CD1c-positive myeloid dendritic cell (primary cell): ENCODE data around the gene ABLIM1.

Experiments used
- DNase-seq: peaks from one replicate; pipeline ENCODE4 v3.0.0-alpha.2; 2016; ENCODE audit errors: extremely low spot score

ABLIM1 gene

GRCh38 chr10:114623661-114624294 lies 34.3 kb downstream of the ABLIM1 start:
- no peak for DNase-seq

GRCh38 chr10:114623155-114623554 lies 34.9 kb downstream of the ABLIM1 start:
- DNase-seq: no peak

- no peak for DNase-seq
These were observed 39.4 kb downstream of the ABLIM1 start for GRCh38 chr10:114618722-114619121.

- no peak for DNase-seq
These were observed 41.6 kb downstream of the ABLIM1 start for GRCh38 chr10:114616516-114616915.

GRCh38 chr10:114616103-114616502 lies 42.0 kb downstream of the ABLIM1 start:
- no peak for DNase-seq

GRCh38 chr10:114615600-114616007 lies 42.5 kb downstream of the ABLIM1 start:
- no peak for DNase-seq

DNA sequence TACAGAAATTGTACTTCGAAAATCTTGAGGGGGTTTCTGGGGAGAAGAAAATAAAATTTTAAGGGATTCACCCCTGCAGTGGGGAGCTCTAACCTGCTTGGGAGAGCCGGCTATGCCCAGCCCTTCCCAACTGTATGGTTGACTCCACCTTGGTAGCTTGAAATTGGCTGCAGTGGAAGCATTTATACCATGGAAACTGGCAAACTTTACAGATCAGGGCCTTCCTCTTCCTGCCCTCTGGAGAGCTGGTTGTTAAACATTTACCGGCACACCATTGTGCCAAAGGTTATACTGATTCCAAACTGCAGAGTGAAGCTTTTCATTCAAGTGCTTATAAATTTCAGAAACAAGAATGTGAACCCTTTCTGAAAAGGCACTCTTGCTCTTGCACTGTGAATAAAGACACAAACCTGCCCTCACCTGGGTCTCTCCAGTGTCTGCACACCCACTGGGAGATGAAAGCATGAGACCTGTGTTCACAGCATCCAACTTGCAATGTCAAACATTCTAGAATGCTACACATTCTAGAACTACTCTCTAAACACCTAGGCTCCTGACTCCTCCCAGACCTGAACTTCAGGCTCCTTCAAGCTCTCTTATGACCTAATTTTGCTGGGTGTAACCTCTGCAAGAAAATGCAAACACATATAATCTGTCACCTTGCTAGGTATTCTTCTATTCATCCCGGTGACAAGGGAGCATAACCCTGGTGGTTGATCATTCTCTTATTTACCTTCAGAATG lies 44.7 kb downstream of the ABLIM1 start:
- DNase-seq: no peak

- DNase-seq: no peak
These were observed 46.5 kb downstream of the ABLIM1 start for GRCh38 chr10:114611617-114612016.

- no peak for DNase-seq
These were observed 48.3 kb downstream of the ABLIM1 start for GRCh38 chr10:114609518-114610426.

DNA sequence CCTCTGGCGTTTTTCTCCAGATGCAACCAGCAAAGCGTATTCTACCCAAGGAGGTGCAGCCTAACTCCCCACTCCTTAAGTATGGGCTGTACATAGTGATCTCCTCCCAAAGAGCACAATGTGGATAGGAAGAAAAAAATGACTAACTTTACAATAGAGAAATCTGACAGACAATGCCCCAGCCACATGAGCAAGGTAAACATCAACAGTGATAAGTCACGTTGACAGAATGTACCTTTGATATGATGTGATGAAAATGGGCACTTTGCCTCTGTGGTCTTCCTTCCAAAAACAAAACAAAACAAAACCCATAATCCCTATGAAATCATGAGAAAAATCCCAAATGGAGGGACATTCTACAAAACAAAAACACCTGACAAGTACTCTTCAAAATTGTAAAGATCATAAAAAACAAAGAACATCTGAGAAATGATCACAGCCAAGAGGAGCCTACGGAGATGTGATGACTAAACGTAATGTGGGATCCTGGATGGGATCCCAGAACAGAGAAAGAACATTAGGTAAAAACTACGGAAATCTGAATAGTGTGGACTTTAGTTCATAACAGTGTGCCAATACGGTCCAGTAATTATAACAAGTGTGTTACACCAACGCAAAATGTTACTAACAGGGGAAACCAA lies 50.6 kb downstream of the ABLIM1 start:
- DNase-seq: no peak

- no peak for DNase-seq
These were observed 52.8 kb downstream of the ABLIM1 start for GRCh38 chr10:114605155-114605797.

- DNase-seq: no peak
These were observed 53.5 kb downstream of the ABLIM1 start for GRCh38 chr10:114604357-114605130.

- no peak for DNase-seq
These were observed 54.1 kb downstream of the ABLIM1 start for GRCh38 chr10:114603948-114604347.

DNA sequence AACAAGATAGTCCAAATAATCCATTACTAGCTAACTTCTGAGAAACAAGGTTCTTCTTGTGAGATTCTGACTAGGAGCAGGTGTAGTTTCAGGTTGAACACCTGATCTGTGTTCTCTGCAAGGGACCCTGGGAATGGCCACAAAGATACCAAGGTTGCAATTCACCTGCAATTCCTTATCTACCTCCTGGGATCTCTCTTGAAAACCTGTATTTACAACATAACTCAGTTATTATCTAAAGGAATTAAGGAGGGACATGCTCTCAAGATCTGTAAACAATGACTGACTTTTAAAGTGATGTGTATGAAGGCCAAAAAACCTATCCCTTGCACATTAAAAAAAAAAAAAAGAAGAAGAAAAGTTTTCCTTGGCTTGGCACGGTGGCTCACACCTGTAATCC lies 54.8 kb downstream of the ABLIM1 start:
- no peak for DNase-seq

DNA sequence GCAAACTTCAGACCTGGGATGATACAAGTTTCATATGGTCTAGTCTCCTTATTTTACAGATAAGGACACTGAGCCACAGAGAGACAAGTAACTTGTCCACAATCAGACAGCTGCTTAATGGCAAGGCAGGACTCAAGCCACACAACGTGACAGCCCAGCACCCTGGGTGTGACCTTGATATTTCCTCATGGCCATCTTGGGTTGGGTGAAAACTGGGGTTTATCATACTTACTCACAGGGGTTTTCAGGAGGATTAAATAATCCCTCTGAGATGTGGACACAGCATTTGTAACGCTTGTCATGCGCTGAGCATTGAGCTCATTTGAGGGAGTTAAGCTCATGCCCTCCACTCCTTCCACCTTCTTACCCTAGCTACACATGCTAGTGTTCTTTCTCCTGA lies 58.0 kb downstream of the ABLIM1 start:
- DNase-seq: no peak

GRCh38 chr10:114596793-114597192 lies 61.3 kb downstream of the ABLIM1 start:
- no peak for DNase-seq

GRCh38 chr10:114593816-114594468 lies 64.1 kb downstream of the ABLIM1 start:
- DNase-seq: no peak

DNA sequence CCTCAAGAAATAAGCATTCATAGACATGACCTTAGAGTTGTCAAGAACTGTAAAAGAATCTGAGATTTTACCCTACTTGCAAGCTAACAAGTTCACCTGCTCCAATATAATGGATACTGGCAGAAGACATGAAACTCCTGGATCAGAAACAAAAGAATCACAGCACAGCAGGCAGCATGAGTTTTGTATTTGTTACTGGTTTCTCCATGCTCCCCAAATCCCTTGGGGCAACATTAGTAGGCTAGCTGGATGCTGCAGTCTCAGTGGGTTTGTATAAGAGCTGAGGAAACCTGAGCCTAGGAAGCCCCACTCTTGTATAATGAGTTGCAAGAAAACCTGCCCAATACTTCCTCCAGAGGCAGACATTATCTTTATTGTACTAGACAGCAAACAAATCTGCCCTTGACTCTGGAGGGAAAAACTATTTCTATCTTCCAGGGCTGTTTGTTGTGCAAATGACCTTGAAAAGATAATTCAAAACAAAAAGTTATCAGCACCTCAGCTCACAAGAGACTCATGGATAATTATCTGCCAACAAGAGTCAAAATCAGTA lies 64.8 kb downstream of the ABLIM1 start:
- DNase-seq: no peak

GRCh38 chr10:114590993-114591392 lies 67.1 kb downstream of the ABLIM1 start:
- no peak for DNase-seq

DNA sequence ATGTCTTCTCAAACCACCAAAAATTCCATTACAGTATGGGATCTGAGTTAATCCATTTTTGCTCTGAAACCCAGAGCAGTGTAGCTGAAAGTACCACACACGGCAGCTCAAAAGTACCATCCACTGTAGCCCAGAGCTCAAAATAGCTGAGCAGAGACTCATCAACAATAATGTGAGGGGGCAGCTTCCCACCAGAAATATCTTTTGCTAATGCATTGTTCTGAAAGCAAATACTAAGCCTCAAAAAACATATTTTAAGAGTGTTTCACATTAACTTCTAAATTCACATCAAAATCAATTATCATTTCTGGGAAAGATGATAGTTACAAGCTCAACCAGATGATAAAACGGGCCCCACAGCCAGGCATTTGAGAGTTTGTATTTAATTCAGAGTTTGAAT lies 73.7 kb downstream of the ABLIM1 start:
- no peak for DNase-seq
